ENCODE measurements around the gene SLC17A8.

The SLC17A8 gene

GRCh38 chr12:100434177-100434576, 77.3 kb downstream of the SLC17A8 start:
- Mint-ChIP-seq H3K4me3 (no peak overlapping the region), H3K27ac (no peak overlapping the region), H3K9me3 (no peaks in the 10 kb centered on the region), H3K4me1 (no peaks in the 10 kb centered on the region), H3K36me3 (no peaks in the 10 kb centered on the region), H3K27me3 (peaks cover 1% of the 10 kb centered on the region)

DNA sequence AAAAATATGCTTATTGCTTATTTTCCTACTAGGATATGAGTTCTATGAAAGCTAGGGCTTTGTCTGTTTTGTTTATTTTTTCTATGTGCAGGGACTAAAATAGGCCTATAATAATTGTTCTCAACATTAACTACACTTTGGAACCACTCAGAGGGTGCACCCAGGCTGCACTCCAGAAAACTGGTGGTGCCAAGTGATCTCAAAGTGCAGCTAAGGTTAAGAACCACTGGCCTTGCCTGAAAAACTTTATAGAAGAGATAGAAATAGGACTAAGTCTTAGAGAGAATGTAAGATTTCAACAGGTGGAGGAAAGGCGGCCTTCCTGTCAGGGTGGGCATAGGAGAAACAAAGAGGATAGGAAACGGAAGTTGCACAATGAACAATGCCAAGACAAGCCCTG, 79.1 kb downstream of the SLC17A8 start:
- Mint-ChIP-seq H3K4me3 (no peak overlapping the region), H3K4me1 (no peaks in the 10 kb centered on the region), H3K9me3 (no peaks in the 10 kb centered on the region), H3K36me3 (no peaks in the 10 kb centered on the region), H3K27ac (no peak overlapping the region), H3K27me3 (peaks cover 1% of the 10 kb centered on the region)

- Mint-ChIP-seq H3K27ac (no peak overlapping the region), H3K27me3 (peaks cover 1% of the 10 kb centered on the region), H3K4me3 (no peak overlapping the region), H3K4me1 (no peaks in the 10 kb centered on the region), H3K9me3 (no peaks in the 10 kb centered on the region), H3K36me3 (no peaks in the 10 kb centered on the region)
Observed at GRCh38 chr12:100437038-100437841, 80.4 kb downstream of the SLC17A8 start.

- no peak overlapping the region for H3K27ac Mint-ChIP-seq
- peaks cover 3% of the 10 kb centered on the region for H3K27me3 Mint-ChIP-seq
- H3K36me3 Mint-ChIP-seq: no peaks in the 10 kb centered on the region
- H3K4me1 Mint-ChIP-seq: no peaks in the 10 kb centered on the region
- no peaks in the 10 kb centered on the region for H3K9me3 Mint-ChIP-seq
- H3K4me3 Mint-ChIP-seq: no peak overlapping the region
Observed at GRCh38 chr12:100439797-100440196, 82.9 kb downstream of the SLC17A8 start.

DNA sequence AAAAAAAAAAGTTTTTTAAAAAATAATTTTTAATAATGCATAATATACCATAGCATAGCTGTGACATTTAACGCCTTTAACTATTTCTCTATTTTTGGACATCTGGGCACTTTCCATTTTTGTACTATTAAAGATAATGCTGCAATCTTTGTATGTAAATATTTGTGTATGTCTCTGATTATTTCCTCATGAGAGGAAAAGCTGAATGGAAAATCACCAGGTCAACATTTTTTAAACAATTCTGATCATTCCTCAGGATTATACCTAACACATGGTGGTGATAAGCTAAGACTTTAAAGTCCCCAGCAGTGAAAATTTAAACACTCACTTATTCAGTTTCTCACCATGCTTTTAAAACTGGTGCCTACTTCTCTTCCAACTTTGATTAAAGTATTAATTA, 85.5 kb downstream of the SLC17A8 start:
- H3K4me1 Mint-ChIP-seq: no peaks in the 10 kb centered on the region
- no peak overlapping the region for H3K27ac Mint-ChIP-seq
- no peak overlapping the region for H3K4me3 Mint-ChIP-seq
- peaks cover 12% of the 10 kb centered on the region for H3K27me3 Mint-ChIP-seq
- no peaks in the 10 kb centered on the region for H3K9me3 Mint-ChIP-seq
- H3K36me3 Mint-ChIP-seq: no peaks in the 10 kb centered on the region

GRCh38 chr12:100443434-100443833, 86.6 kb downstream of the SLC17A8 start:
- Mint-ChIP-seq H3K9me3 (no peaks in the 10 kb centered on the region), H3K36me3 (no peaks in the 10 kb centered on the region), H3K4me3 (no peak overlapping the region), H3K27me3 (peaks cover 12% of the 10 kb centered on the region), H3K27ac (no peak overlapping the region), H3K4me1 (no peaks in the 10 kb centered on the region)

DNA sequence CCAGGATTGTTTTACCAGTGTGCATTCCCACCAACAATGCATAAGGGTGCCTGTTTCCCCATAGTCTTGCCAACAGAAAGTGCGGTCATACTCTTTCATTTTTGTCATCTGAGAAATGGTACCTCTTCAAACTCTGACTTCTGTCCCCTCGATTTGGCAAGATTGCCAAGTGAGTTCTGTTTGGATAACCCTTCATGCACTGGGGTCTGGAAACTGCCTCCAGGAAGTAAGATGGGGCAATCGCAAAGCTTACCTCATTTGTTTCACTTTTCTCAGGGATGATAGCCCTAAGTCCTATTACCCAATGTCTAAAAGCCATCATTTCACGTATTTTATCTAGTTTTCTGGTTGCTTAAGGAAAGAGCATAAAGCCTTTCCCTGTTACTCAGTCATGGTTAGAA, 88.2 kb downstream of the SLC17A8 start:
- no peaks in the 10 kb centered on the region for H3K36me3 Mint-ChIP-seq
- H3K27ac Mint-ChIP-seq: no peak overlapping the region
- H3K27me3 Mint-ChIP-seq: peaks cover 12% of the 10 kb centered on the region
- H3K4me1 Mint-ChIP-seq: no peaks in the 10 kb centered on the region
- H3K4me3 Mint-ChIP-seq: no peak overlapping the region
- H3K9me3 Mint-ChIP-seq: no peaks in the 10 kb centered on the region

- Mint-ChIP-seq H3K36me3 (no peaks in the 10 kb centered on the region), H3K4me1 (no peaks in the 10 kb centered on the region)
Observed at GRCh38 chr12:100447381-100447780, 90.5 kb downstream of the SLC17A8 start.

DNA sequence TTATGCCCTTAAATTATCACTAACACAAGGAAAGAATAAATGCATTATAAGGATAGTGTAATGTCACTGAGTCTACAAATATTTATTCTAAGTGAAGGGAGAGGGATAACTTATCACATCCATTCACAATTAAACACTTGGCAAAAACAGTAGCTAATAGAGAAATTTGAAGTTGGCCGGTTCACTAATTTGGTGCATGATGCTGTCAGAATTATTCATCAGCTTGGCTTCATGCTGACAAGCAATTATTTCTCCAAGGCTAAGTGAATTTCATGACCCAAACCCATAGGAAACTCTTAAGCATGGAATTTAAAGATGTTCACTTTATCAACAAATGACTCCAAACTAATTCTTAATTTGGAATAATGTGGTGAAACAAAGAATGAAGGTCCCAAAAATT, 91.8 kb downstream of the SLC17A8 start:
- peaks cover 15% of the 10 kb centered on the region for H3K27me3 Mint-ChIP-seq
- no peaks in the 10 kb centered on the region for H3K4me1 Mint-ChIP-seq
- H3K36me3 Mint-ChIP-seq: no peaks in the 10 kb centered on the region
- no peaks in the 10 kb centered on the region for H3K9me3 Mint-ChIP-seq
- no peak overlapping the region for H3K4me3 Mint-ChIP-seq
- H3K27ac Mint-ChIP-seq: no peak overlapping the region

More at GRCh38 chr12:100447381-100447780, 90.5 kb downstream of the SLC17A8 start:
- Mint-ChIP-seq H3K9me3 (no peaks in the 10 kb centered on the region), H3K27me3 (peaks cover 17% of the 10 kb centered on the region), H3K4me3 (no peak overlapping the region), H3K27ac (no peak overlapping the region)

- no peaks in the 10 kb centered on the region for H3K4me1 Mint-ChIP-seq
- no peaks in the 10 kb centered on the region for H3K36me3 Mint-ChIP-seq
- H3K27ac Mint-ChIP-seq: no peak overlapping the region
- H3K4me3 Mint-ChIP-seq: no peak overlapping the region
- H3K27me3 Mint-ChIP-seq: peaks cover 9% of the 10 kb centered on the region
- no peaks in the 10 kb centered on the region for H3K9me3 Mint-ChIP-seq
Observed at GRCh38 chr12:100450735-100451134, 93.9 kb downstream of the SLC17A8 start.

DNA sequence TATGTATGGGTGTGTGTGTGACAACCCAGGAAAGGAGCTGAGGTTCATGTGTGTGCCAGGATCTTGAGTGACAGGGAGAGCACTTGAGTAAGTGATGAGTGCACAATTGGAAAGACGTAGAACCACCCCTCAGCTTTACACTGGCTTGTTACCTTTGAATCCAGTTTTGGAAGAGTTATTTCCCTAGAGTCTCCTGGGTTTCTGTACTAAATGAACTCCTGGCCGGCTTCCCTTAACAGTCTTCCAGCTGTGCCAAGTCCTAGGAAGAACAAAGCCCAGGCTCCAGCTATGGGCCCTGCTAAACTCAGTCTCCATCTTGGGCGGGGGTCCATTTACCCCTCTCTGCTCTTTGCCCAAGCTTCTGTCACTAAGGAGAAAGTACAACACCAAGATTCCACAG, 97.1 kb downstream of the SLC17A8 start:
- H3K4me1 Mint-ChIP-seq: no peaks in the 10 kb centered on the region
- H3K4me3 Mint-ChIP-seq: no peak overlapping the region
- no peaks in the 10 kb centered on the region for H3K9me3 Mint-ChIP-seq
- H3K27ac Mint-ChIP-seq: no peak overlapping the region
- no peaks in the 10 kb centered on the region for H3K36me3 Mint-ChIP-seq
- peaks cover 5% of the 10 kb centered on the region for H3K27me3 Mint-ChIP-seq

- no peaks in the 10 kb centered on the region for H3K9me3 Mint-ChIP-seq
- no peak overlapping the region for H3K4me3 Mint-ChIP-seq
- H3K36me3 Mint-ChIP-seq: no peaks in the 10 kb centered on the region
- peaks cover 1% of the 10 kb centered on the region for H3K27me3 Mint-ChIP-seq
- H3K27ac Mint-ChIP-seq: no peak overlapping the region
- no peaks in the 10 kb centered on the region for H3K4me1 Mint-ChIP-seq
Observed at GRCh38 chr12:100455896-100456295, 99.0 kb downstream of the SLC17A8 start.

DNA sequence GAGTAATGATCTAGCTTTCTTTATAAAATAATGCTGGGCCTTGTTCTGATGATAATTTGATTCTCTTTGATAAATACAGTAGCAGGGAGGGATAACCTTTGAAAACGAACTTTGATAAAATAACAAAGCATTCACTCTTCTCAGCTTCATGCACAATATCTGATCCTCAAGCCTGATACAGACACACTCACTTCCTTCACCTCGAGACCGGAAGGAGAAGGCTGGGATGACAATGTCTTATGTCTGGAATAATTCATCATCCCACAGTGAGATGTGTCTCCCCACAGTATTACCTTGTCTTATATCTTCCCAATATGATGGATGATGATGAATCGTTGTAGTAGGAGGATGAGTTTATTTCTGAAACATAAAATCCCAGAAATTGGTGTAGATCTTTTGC, 101.3 kb downstream of the SLC17A8 start:
- no peaks in the 10 kb centered on the region for H3K4me1 Mint-ChIP-seq
- no peaks in the 10 kb centered on the region for H3K9me3 Mint-ChIP-seq
- H3K4me3 Mint-ChIP-seq: no peak overlapping the region
- H3K36me3 Mint-ChIP-seq: no peaks in the 10 kb centered on the region
- H3K27ac Mint-ChIP-seq: no peak overlapping the region
- H3K27me3 Mint-ChIP-seq: no peaks in the 10 kb centered on the region

DNA sequence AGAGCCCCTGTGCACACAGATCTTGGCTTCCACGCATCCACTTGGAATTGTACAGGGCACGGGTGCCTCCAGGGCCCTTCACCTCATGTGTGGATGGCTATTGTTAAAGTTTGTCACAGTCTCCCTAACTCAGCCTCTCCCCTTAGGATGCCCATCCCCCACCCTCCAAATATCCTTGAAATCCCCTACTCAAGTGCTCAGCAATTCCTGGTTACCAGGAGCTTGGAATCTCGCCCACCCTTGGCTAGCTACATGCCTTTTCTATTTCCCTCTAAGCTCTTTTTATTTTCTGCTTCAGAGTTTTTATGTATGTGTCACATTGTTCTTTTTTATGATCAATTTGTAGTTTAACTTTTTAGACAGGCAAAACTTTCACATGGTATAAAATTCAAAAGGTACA, 103.8 kb downstream of the SLC17A8 start:
- no peaks in the 10 kb centered on the region for H3K4me1 Mint-ChIP-seq
- H3K9me3 Mint-ChIP-seq: no peaks in the 10 kb centered on the region
- H3K27ac Mint-ChIP-seq: no peak overlapping the region
- no peaks in the 10 kb centered on the region for H3K27me3 Mint-ChIP-seq
- no peak overlapping the region for H3K4me3 Mint-ChIP-seq
- H3K36me3 Mint-ChIP-seq: no peaks in the 10 kb centered on the region

DNA sequence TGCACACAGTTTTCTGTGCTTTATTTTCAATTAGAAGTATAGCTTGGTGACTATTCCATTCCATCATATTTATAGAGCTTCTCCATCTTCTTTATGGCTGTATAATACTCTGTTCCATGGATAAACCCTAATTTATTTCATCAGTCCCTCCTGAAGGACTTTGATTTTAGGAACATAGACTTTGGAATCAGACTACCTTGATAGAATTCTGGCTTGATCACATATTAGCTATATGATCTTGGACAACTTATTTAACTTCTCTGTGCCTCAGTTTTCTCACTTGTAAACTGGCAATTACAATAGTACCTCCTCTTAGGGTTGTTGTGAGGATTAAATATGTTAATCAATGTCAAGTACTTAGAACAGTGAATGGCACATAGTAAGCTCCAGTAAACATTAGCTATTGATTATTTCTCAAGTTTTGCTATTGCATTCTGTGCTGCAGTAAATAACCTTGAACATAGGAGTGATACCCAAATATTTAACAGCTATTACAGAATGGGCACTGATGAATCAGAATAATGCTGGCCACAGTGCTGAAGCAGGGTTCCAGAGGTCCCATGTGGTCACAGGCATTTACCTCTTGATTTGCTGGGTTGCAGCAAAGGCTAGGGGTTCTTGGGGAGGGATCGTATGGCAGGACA, 104.6 kb downstream of the SLC17A8 start:
- no peaks in the 10 kb centered on the region for H3K36me3 Mint-ChIP-seq
- no peaks in the 10 kb centered on the region for H3K4me1 Mint-ChIP-seq
- H3K4me3 Mint-ChIP-seq: no peak overlapping the region
- no peaks in the 10 kb centered on the region for H3K27me3 Mint-ChIP-seq
- no peaks in the 10 kb centered on the region for H3K9me3 Mint-ChIP-seq
- H3K27ac Mint-ChIP-seq: no peak overlapping the region

- H3K36me3 Mint-ChIP-seq: no peaks in the 10 kb centered on the region
- H3K4me3 Mint-ChIP-seq: no peak overlapping the region
- no peaks in the 10 kb centered on the region for H3K4me1 Mint-ChIP-seq
- H3K27ac Mint-ChIP-seq: no peak overlapping the region
- H3K9me3 Mint-ChIP-seq: no peaks in the 10 kb centered on the region
- no peaks in the 10 kb centered on the region for H3K27me3 Mint-ChIP-seq
Observed at GRCh38 chr12:100463661-100464060, 106.8 kb downstream of the SLC17A8 start.
